Posterior cingulate gyrus (tissue), 11 donors: Measurements from ENCODE around the gene TEX22.

Source experiments
- DNase-seq, 10 donors: peaks; one replicate each; pipeline versions ENCODE4 v3.0.0 to v3.0.0-alpha.2; 2020 to 2021; ENCODE audit warnings: mixed read lengths in 3 of 10
- intact Hi-C: fragments of 100-400 bp; cut with DNase I; formaldehyde crosslinking; loops from one replicate; pipeline ENCODE4 v1.15.1; 2023

The TEX22 gene

GRCh38 chr14:105450864-105451720 is 52.8 kb downstream of the TEX22 start:
- intact Hi-C loops, result no loop called here
- DNase-seq, result no peak

GRCh38 chr14:105452963-105453362 is 54.6 kb downstream of the TEX22 start:
- intact Hi-C loops, result no loop called here
- no peak for DNase-seq

GRCh38 chr14:105453847-105454246 is 55.5 kb downstream of the TEX22 start:
- intact Hi-C loops, result no loop called here
- no peak for DNase-seq

GRCh38 chr14:105455086-105455640 is 56.8 kb downstream of the TEX22 start:
- intact Hi-C loops, result no loop called here
- no peak for DNase-seq

GRCh38 chr14:105455766-105456660 is 57.7 kb downstream of the TEX22 start:
- DNase-seq, result no peak
- intact Hi-C loops, result no loop called here

GRCh38 chr14:105456736-105457617 is 58.6 kb downstream of the TEX22 start:
- DNase-seq, result no peak
- intact Hi-C loops, result no loop called here

GRCh38 chr14:105458010-105458409 is 59.7 kb downstream of the TEX22 start:
- no peak for DNase-seq
- intact Hi-C loops, result no loop called here

- intact Hi-C loops, result no loop called here
- DNase-seq, result no peak
Measured at GRCh38 chr14:105458571-105458970, 60.2 kb downstream of the TEX22 start.

- intact Hi-C loops, result no loop called here
- no peak for DNase-seq
Measured at GRCh38 chr14:105460116-105460515, 61.8 kb downstream of the TEX22 start.

GRCh38 chr14:105460616-105461015 is 62.3 kb downstream of the TEX22 start:
- no peak for DNase-seq
- intact Hi-C loops, result no loop called here

- intact Hi-C loops, result no loop called here
- no peak for DNase-seq
Measured at GRCh38 chr14:105461903-105462302, 63.6 kb downstream of the TEX22 start.
